ENCODE data around the gene CFAP69.

Gene CFAP69

GRCh38 chr7:90216771-90217170, 28.2 kb upstream of the CFAP69 start:
- POLR2A ChIA-PET, result no interaction called here
- TF ChIP-seq TARDBP (IDR thresholded peaks at IDR 0.05), result no peak
- TF ChIP-seq ELF4 (IDR thresholded peaks at IDR 0.05), result no peak
- no peak for TF ChIP-seq FOXM1 (IDR thresholded peaks at IDR 0.05; ENCODE audit: borderline replicate concordance)
- no peak for TF ChIP-seq ZNF384 (IDR thresholded peaks at IDR 0.05)
- TF ChIP-seq, protein P1, sequence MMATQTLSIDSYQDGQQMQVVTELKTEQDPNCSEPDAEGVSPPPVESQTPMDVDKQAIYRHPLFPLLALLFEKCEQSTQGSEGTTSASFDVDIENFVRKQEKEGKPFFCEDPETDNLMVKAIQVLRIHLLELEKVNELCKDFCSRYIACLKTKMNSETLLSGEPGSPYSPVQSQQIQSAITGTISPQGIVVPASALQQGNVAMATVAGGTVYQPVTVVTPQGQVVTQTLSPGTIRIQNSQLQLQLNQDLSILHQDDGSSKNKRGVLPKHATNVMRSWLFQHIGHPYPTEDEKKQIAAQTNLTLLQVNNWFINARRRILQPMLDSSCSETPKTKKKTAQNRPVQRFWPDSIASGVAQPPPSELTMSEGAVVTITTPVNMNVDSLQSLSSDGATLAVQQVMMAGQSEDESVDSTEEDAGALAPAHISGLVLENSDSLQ (IDR thresholded peaks at IDR 0.05), result no peak
- no peak for TF ChIP-seq FOXK2 (IDR thresholded peaks at IDR 0.05)
- TF ChIP-seq L3MBTL2 (conservative IDR thresholded peaks at IDR 0.05), result no peak
- TF ChIP-seq LEF1 (IDR thresholded peaks at IDR 0.05; ENCODE audit: borderline replicate concordance), result no peak
- no peak for TF ChIP-seq HDGF (IDR thresholded peaks at IDR 0.05; ENCODE audit: borderline replicate concordance)
- no peak for TF ChIP-seq CTBP1 (IDR thresholded peaks at IDR 0.05; ENCODE audit: borderline replicate concordance)
- no peak for TF ChIP-seq NFRKB (IDR thresholded peaks at IDR 0.05)
- TF ChIP-seq BHLHE40 (IDR thresholded peaks at IDR 0.05; ENCODE audit: borderline replicate concordance), result no peak
- no peak for TF ChIP-seq ARNT (IDR thresholded peaks at IDR 0.05)
- TF ChIP-seq FOXA1 (IDR thresholded peaks at IDR 0.05), result no peak
- no peak for TF ChIP-seq SP1 (IDR thresholded peaks at IDR 0.05)
- TF ChIP-seq SUZ12 (IDR thresholded peaks at IDR 0.05), result no peak

GRCh38 chr7:90222390-90222789, 22.6 kb upstream of the CFAP69 start:
- CTCF ChIA-PET, result interaction anchor here (0.6 kb wide), 1 partner anchor 13 kb away, joined by 3 read pairs; no protein-coding TSS in a partner anchor
- TF ChIP-seq NFRKB (IDR thresholded peaks at IDR 0.05) (no peak), SUZ12 (IDR thresholded peaks at IDR 0.05) (no peak), ZNF384 (IDR thresholded peaks at IDR 0.05) (no peak), L3MBTL2 (conservative IDR thresholded peaks at IDR 0.05) (no peak), ARNT (IDR thresholded peaks at IDR 0.05) (no peak), BHLHE40 (IDR thresholded peaks at IDR 0.05; ENCODE audit: borderline replicate concordance) (no peak), CTBP1 (IDR thresholded peaks at IDR 0.05; ENCODE audit: borderline replicate concordance) (no peak), HDGF (IDR thresholded peaks at IDR 0.05; ENCODE audit: borderline replicate concordance) (no peak), FOXM1 (IDR thresholded peaks at IDR 0.05; ENCODE audit: borderline replicate concordance) (no peak), TARDBP (IDR thresholded peaks at IDR 0.05) (no peak), ELF4 (IDR thresholded peaks at IDR 0.05) (no peak), FOXA1 (IDR thresholded peaks at IDR 0.05) (no peak), SP1 (IDR thresholded peaks at IDR 0.05) (no peak), FOXK2 (IDR thresholded peaks at IDR 0.05) (no peak), LEF1 (IDR thresholded peaks at IDR 0.05; ENCODE audit: borderline replicate concordance) (no peak)
- TF ChIP-seq, protein P1 (IDR thresholded peaks at IDR 0.05), result no peak
- POLR2A ChIA-PET, result interaction anchor here (0.8 kb wide), 1 partner anchor 11 kb away, joined by 3 read pairs; the partner anchor contains the start of gene STEAP2

More at GRCh38 chr7:90216771-90217170, 28.2 kb upstream of the CFAP69 start:
- CTCF ChIA-PET, result no interaction called here
- DNase-seq (ENCODE audit: extremely low spot score), result no peak

GRCh38 chr7:90222811-90223725, 21.9 kb upstream of the CFAP69 start:
- POLR2A ChIA-PET, result interaction anchor here (0.8 kb wide), 1 partner anchor 12 kb away, joined by 3 read pairs; the partner anchor contains the start of gene STEAP2
- CTCF ChIA-PET, result interaction anchor here (0.6 to 1.4 kb wide), 2 partner anchors 12 to 13 kb away, joined by 3 to 6 read pairs; partner anchors contain the start of gene STEAP2
- DNase-seq (ENCODE audit: extremely low spot score), result no peak
- no peak for TF ChIP-seq L3MBTL2 (conservative IDR thresholded peaks at IDR 0.05)
- no peak for TF ChIP-seq LEF1 (IDR thresholded peaks at IDR 0.05; ENCODE audit: borderline replicate concordance)
- no peak for TF ChIP-seq ZNF384 (IDR thresholded peaks at IDR 0.05)
- TF ChIP-seq FOXK2 (IDR thresholded peaks at IDR 0.05), result no peak
- no peak for TF ChIP-seq SP1 (IDR thresholded peaks at IDR 0.05)

More at GRCh38 chr7:90222390-90222789, 22.6 kb upstream of the CFAP69 start:
- DNase-seq (ENCODE audit: extremely low spot score), result no peak

GRCh38 chr7:90224195-90224594, 20.8 kb upstream of the CFAP69 start:
- TF ChIP-seq NFRKB (IDR thresholded peaks at IDR 0.05), result no peak
- TF ChIP-seq ELF4 (IDR thresholded peaks at IDR 0.05), result no peak
- TF ChIP-seq SUZ12 (IDR thresholded peaks at IDR 0.05), result no peak
- TF ChIP-seq FOXK2 (IDR thresholded peaks at IDR 0.05), result no peak
- no peak for TF ChIP-seq L3MBTL2 (conservative IDR thresholded peaks at IDR 0.05)
- TF ChIP-seq FOXA1 (IDR thresholded peaks at IDR 0.05), result no peak
- TF ChIP-seq HDGF (IDR thresholded peaks at IDR 0.05; ENCODE audit: borderline replicate concordance), result no peak
- TF ChIP-seq, protein P1 (IDR thresholded peaks at IDR 0.05), result no peak
- no peak for TF ChIP-seq ZNF384 (IDR thresholded peaks at IDR 0.05)
- no peak for TF ChIP-seq ARNT (IDR thresholded peaks at IDR 0.05)
- POLR2A ChIA-PET, result no interaction called here
- no peak for DNase-seq (ENCODE audit: extremely low spot score)
- CTCF ChIA-PET, result interaction anchor here (1.4 kb wide), 1 partner anchor 13 kb away, joined by 6 read pairs; the partner anchor contains the start of gene STEAP2

DNA sequence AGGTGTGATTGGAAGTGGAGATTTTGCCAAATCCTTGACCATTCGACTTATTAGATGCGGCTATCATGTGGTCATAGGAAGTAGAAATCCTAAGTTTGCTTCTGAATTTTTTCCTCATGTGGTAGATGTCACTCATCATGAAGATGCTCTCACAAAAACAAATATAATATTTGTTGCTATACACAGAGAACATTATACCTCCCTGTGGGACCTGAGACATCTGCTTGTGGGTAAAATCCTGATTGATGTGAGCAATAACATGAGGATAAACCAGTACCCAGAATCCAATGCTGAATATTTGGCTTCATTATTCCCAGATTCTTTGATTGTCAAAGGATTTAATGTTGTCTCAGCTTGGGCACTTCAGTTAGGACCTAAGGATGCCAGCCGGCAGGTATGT, 19.8 kb upstream of the CFAP69 start:
- TF ChIP-seq FOXM1 (IDR thresholded peaks at IDR 0.05; ENCODE audit: borderline replicate concordance) (no peak), ZNF384 (IDR thresholded peaks at IDR 0.05) (no peak), SUZ12 (IDR thresholded peaks at IDR 0.05) (no peak), LEF1 (IDR thresholded peaks at IDR 0.05; ENCODE audit: borderline replicate concordance) (no peak), SP1 (IDR thresholded peaks at IDR 0.05) (no peak), BHLHE40 (IDR thresholded peaks at IDR 0.05; ENCODE audit: borderline replicate concordance) (no peak), CTBP1 (IDR thresholded peaks at IDR 0.05; ENCODE audit: borderline replicate concordance) (no peak), L3MBTL2 (conservative IDR thresholded peaks at IDR 0.05) (no peak), FOXK2 (IDR thresholded peaks at IDR 0.05) (no peak), ELF4 (IDR thresholded peaks at IDR 0.05) (no peak), ARNT (IDR thresholded peaks at IDR 0.05) (no peak)
- DNase-seq (ENCODE audit: extremely low spot score), result no peak
- CTCF ChIA-PET, result interaction anchor here (0.6 kb wide), 1 partner anchor 1407 kb away, joined by 4 read pairs; no protein-coding TSS in a partner anchor
- POLR2A ChIA-PET, result interaction anchor here (1.5 kb wide), 1 partner anchor 13 kb away, joined by 4 read pairs; the partner anchor contains the start of gene STEAP2
